OCI-LY3 (cell line): Measurements from ENCODE around the gene SRP14.
"Not testable (repeated sequence)": the region's sequence is repeated elsewhere in the genome, so short reads cannot be mapped to it uniquely, and the experiment has no call there.

Source experiments
- H2AFZ ChIP-seq: fragments of 200-600, 300-600 bp; shearing (Covaris generic); 2 replicates; pipeline ENCODE4 v1.6.0; 2014; ENCODE audit warnings: antibody characterized with exemption, low read depth, low read length
- H3K27ac ChIP-seq: fragments of 200-600, 300-600 bp; sonication (generic); 2 replicates; pipeline ENCODE4 v1.5.1; 2014; ENCODE audit warnings: mild to moderate bottlenecking, low read length, moderate library complexity, mixed read lengths
- H3K27me3 ChIP-seq: fragments of 200-600, 300-600 bp; sonication (generic); 2 replicates; pipeline ENCODE4 v1.6.1; 2014; ENCODE audit warnings: low read depth, low read length, mixed read lengths
- H3K36me3 ChIP-seq: fragments of 200-600, 300-600 bp; sonication (generic); replicated peaks from 2 replicates; pipeline ENCODE3; 2014; ENCODE audit warnings: low read depth, low read length, mixed read lengths
- H3K4me1 ChIP-seq: fragments of 300-600, 200-600 bp; sonication (generic); 2 replicates; pipeline ENCODE4 v1.6.1; 2014; ENCODE audit warnings: low read length, mixed read lengths
- H3K4me2 ChIP-seq: fragments of 200-600, 300-600 bp; sonication (generic); 2 replicates; pipeline ENCODE4 v1.6.1; 2014; ENCODE audit warnings: low read length, mixed read lengths
- H3K4me3 ChIP-seq: fragments of 300-600, 200-600 bp; sonication (generic); 2 replicates; pipeline ENCODE4 v1.5.1; 2014; ENCODE audit warnings: antibody characterized with exemption, mild to moderate bottlenecking, low read length, moderate library complexity
- H3K79me2 ChIP-seq: fragments of 300-600, 200-600 bp; shearing (Covaris generic); 2 replicates; pipeline ENCODE4 v1.6.1; 2014; ENCODE audit warnings: mild to moderate bottlenecking, low read length, mixed read lengths
- H3K9ac ChIP-seq: fragments of 300-600, 200-600 bp; shearing (Covaris generic); 2 replicates; pipeline ENCODE4 v1.6.0; 2014; ENCODE audit warnings: mild to moderate bottlenecking, low read length, moderate library complexity
- H3K9me3 ChIP-seq: fragments of 200-600, 300-600 bp; shearing (Covaris generic); 2 replicates; pipeline ENCODE4 v1.6.1; 2014; ENCODE audit warnings: low read length, mixed read lengths; ENCODE audit not compliant: insufficient read depth
- H4K20me1 ChIP-seq: fragments of 200-600, 300-600 bp; sonication (generic); 2 replicates; pipeline ENCODE4 v1.6.1; 2016; ENCODE audit warnings: low read length, mixed read lengths; ENCODE audit not compliant: insufficient read depth
- EZH2phosphoT487 ChIP-seq: fragments of 200-600 bp; shearing (Covaris generic); IDR thresholded peaks from 2 replicates; pipeline ENCODE4 v1.6.1; 2018; ENCODE audit warnings: antibody characterized with exemption, mixed run types, low read depth
- TF ChIP-seq, protein P1 (sequence below): fragments of 200-600, 300-600 bp; sonication (generic); IDR thresholded peaks from 2 replicates; pipeline ENCODE4 v1.5.1; 2014; ENCODE audit warnings: antibody characterized with exemption, low read length, low read depth

The SRP14 gene

DNA sequence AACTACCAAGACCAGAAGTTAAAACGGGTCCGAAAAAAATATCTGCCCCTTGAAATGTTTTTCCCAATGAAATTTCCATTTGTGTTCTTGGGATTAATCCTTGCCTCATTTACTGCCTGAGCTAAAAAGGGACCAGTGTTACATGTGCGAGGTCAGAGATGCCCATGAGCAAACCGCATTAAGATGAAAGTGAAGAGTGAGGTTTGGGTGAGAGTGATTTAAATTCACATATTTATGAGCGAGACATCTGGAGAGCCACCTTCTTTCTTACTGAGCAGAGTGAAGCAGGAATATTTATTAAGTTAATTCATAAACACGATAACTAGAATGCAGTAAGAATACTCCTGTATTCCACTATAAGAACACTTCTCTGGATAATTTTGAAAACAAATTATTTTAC lies 41.3 kb downstream of the SRP14 start:
- Histone ChIP-seq H3K79me2 (no peaks in the 10 kb centered on the region), H3K27ac (no peak overlapping the region), H3K36me3 (peaks cover 31% of the 10 kb centered on the region), H2AFZ (no peak overlapping the region), H3K9me3 (no peaks in the 10 kb centered on the region; the same call in 1 of the 2 replicates), H3K4me1 (peaks cover 7% of the 10 kb centered on the region), H3K27me3 (no peaks in the 10 kb centered on the region), H3K9ac (no peak overlapping the region), H3K4me2 (no peak overlapping the region), H3K4me3 (no peak overlapping the region), H4K20me1 (no peaks in the 10 kb centered on the region)
- TF ChIP-seq, protein P1, sequence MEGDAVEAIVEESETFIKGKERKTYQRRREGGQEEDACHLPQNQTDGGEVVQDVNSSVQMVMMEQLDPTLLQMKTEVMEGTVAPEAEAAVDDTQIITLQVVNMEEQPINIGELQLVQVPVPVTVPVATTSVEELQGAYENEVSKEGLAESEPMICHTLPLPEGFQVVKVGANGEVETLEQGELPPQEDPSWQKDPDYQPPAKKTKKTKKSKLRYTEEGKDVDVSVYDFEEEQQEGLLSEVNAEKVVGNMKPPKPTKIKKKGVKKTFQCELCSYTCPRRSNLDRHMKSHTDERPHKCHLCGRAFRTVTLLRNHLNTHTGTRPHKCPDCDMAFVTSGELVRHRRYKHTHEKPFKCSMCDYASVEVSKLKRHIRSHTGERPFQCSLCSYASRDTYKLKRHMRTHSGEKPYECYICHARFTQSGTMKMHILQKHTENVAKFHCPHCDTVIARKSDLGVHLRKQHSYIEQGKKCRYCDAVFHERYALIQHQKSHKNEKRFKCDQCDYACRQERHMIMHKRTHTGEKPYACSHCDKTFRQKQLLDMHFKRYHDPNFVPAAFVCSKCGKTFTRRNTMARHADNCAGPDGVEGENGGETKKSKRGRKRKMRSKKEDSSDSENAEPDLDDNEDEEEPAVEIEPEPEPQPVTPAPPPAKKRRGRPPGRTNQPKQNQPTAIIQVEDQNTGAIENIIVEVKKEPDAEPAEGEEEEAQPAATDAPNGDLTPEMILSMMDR, result no peak
- TF ChIP-seq EZH2phosphoT487, result no peak

DNA sequence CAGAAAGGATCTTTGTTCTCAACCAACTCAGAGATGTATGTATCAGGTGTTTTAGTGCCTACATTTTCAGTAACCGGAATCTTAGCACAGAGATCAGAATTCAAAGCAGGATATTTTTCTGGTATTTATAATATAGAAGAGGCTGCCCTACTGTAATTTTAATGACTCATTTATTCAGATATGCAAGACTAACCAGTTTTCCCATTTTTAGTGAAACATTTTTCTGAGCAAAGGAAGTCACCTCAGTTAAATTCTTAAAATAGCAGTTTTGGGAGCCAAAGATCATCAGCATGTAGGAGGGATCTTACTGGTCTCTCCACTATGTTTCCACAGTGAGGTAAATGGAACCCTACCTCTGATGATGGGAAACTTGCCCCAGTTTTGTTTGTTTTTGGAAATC lies 42.0 kb downstream of the SRP14 start:
- H3K9ac ChIP-seq, result no peak overlapping the region
- H3K4me1 ChIP-seq, result peaks cover 7% of the 10 kb centered on the region
- H3K27ac ChIP-seq, result no peak overlapping the region
- TF ChIP-seq EZH2phosphoT487, result no peak
- TF ChIP-seq, protein P1, result no peak
- H3K79me2 ChIP-seq, result no peaks in the 10 kb centered on the region
- no peaks in the 10 kb centered on the region for H3K27me3 ChIP-seq
- no peaks in the 10 kb centered on the region; the same call in 1 of the 2 replicates for H3K9me3 ChIP-seq
- no peak overlapping the region for H3K4me3 ChIP-seq
- no peak overlapping the region for H3K4me2 ChIP-seq
- no peaks in the 10 kb centered on the region for H4K20me1 ChIP-seq
- H2AFZ ChIP-seq, result no peak overlapping the region
- peaks cover 27% of the 10 kb centered on the region for H3K36me3 ChIP-seq

DNA sequence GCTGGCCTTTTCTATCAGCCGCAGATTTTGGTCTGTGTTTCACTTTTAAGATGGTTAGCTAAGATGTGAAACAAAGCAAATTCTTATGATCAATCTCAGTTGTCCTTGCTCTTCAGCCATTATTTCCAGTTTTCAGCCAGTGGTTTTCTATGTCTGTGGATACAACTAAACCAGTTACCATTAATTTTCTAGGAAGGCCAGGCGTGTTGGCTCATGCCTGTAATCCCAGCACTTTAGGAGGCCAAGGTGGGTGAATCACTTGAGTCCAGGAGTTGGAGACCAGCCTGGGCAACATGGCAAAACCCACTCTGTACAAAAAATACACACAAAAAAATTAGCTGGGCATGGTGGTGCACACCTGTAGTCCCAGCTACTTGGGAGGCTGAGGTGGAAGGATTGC lies 42.8 kb downstream of the SRP14 start:
- peaks cover 31% of the 10 kb centered on the region for H3K36me3 ChIP-seq
- not testable (repeated sequence) for H3K4me2 ChIP-seq, H3K27ac ChIP-seq, H4K20me1 ChIP-seq, H3K9ac ChIP-seq, H3K4me3 ChIP-seq, H2AFZ ChIP-seq, H3K27me3 ChIP-seq, H3K79me2 ChIP-seq, H3K9me3 ChIP-seq, H3K4me1 ChIP-seq

DNA sequence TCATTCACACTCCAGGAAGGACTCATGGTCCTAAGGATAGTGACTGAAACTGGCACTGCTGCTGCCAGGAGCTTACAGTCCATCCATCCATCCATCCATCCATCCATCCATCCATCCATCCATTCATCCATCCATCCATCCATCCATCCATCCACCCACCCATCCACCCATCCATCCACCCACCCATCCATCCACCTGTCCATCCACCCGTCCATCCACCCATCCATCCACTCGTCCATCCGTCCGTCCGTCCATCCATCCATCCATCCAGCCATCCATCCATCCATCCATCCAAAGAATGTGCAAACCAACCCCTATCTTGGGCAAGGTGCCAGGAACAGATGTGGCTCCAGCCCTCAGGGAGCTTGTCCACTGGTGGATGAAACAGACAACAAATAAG lies 46.0 kb downstream of the SRP14 start:
- peaks cover 36% of the 10 kb centered on the region for H3K36me3 ChIP-seq
- H3K4me1 ChIP-seq, result not testable (repeated sequence)

DNA sequence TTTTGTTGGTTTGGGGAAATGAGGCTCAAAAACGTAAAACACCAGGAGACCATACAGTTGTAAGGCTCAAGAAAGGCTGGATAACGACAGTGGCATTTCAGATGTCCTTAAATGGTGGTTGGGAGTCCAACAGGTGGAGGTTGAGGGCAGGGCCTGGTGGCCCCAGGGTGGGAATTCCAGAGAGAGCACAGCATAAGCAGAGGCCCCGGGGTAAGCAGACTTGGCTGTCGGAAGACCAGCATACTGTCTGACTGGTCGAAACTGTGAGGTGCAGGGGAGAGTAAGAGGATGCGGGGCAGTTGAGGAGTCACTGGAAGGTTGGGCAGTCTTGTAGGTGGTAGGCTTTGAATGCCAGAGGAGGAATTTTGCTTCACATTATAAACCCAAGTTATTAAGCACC lies 48.3 kb downstream of the SRP14 start:
- no peaks in the 10 kb centered on the region for H3K27me3 ChIP-seq
- H3K79me2 ChIP-seq, result no peaks in the 10 kb centered on the region
- no peak overlapping the region for H3K4me3 ChIP-seq
- no peak overlapping the region for H2AFZ ChIP-seq
- H3K9ac ChIP-seq, result no peak overlapping the region
- H3K4me1 ChIP-seq, result no peaks in the 10 kb centered on the region
- H4K20me1 ChIP-seq, result no peaks in the 10 kb centered on the region
- H3K27ac ChIP-seq, result no peak overlapping the region
- TF ChIP-seq EZH2phosphoT487, result no peak
- TF ChIP-seq, protein P1, result no peak
- no peaks in the 10 kb centered on the region for H3K9me3 ChIP-seq
- peaks cover 34% of the 10 kb centered on the region for H3K36me3 ChIP-seq
- H3K4me2 ChIP-seq, result no peak overlapping the region

More for the DNA sequence above, 46.0 kb downstream of the SRP14 start:
- not testable (repeated sequence) for H2AFZ ChIP-seq, H3K4me3 ChIP-seq, H3K9me3 ChIP-seq, H3K9ac ChIP-seq, H3K27ac ChIP-seq, H3K27me3 ChIP-seq, H3K4me2 ChIP-seq, H4K20me1 ChIP-seq, H3K79me2 ChIP-seq
